Neural cell (in vitro differentiated cells): ENCODE measurements around the gene FSCN2. TPM values are rescaled to one million over a fixed set of nuclear protein-coding genes. Genes with fewer than 3 reads are reported as not detected.

Source experiments
- H2AFZ ChIP-seq: fragments of 200-600, 300-800 bp; sonication (generic), shearing (Covaris generic); 2 replicates; pipeline ENCODE4 v1.6.0; 2014; ENCODE audit warnings: low read depth, mild to moderate bottlenecking, antibody characterized with exemption, low read length, moderate library complexity
- H3F3A ChIP-seq: fragments of 200-600 bp; shearing (Covaris generic); 2 replicates; pipeline ENCODE4 v1.6.1; 2016; ENCODE audit warnings: mild to moderate bottlenecking, moderate library complexity, mixed read lengths, antibody characterized with exemption, low read length; ENCODE audit not compliant: insufficient read depth, poor library complexity, severe bottlenecking
- H3K27ac ChIP-seq: fragments of 200-600, 300-800 bp; sonication (generic), shearing (Covaris generic); 2 replicates; pipeline ENCODE4 v1.5.1; 2014; ENCODE audit warnings: mild to moderate bottlenecking, low read length, moderate library complexity
- H3K27me3 ChIP-seq: fragments of 300-800, 200-600 bp; sonication (generic), shearing (Covaris generic); 2 replicates; pipeline ENCODE4 v1.6.0; 2014; ENCODE audit warnings: mild to moderate bottlenecking, low read depth, low read length, moderate library complexity; ENCODE audit not compliant: insufficient read depth
- H3K36me3 ChIP-seq: fragments of 300-800, 200-600 bp; sonication (generic), shearing (Covaris generic); 2 replicates; pipeline ENCODE4 v1.5.1; 2014; ENCODE audit warnings: mild to moderate bottlenecking, antibody characterized with exemption, low read length, moderate library complexity; ENCODE audit not compliant: insufficient read depth
- H3K4me2 ChIP-seq: fragments of 300-800, 200-600 bp; sonication (generic), shearing (Covaris generic); 2 replicates; pipeline ENCODE4 v1.6.0; 2014; ENCODE audit warnings: mild to moderate bottlenecking, low read length
- H3K4me3 ChIP-seq: fragments of 300-800, 200-600 bp; sonication (generic), shearing (Covaris generic); 2 replicates; pipeline ENCODE4 v1.5.1; 2014; ENCODE audit warnings: mild to moderate bottlenecking, low read length, moderate library complexity
- H3K79me2 ChIP-seq: fragments of 200-600 bp; shearing (Covaris generic); replicated peaks from 2 replicates; pipeline ENCODE4 v1.6.0; 2014; ENCODE audit warnings: mild to moderate bottlenecking, low read length, moderate library complexity; ENCODE audit not compliant: insufficient read depth
- H3K9ac ChIP-seq: fragments of 300-800, 200-600 bp; sonication (generic), shearing (Covaris generic); 2 replicates; pipeline ENCODE4 v1.6.1; 2016; ENCODE audit warnings: mild to moderate bottlenecking, low read length, mixed read lengths
- H3K9me2 ChIP-seq: fragments of 200-600 bp; shearing (Covaris generic); 2 replicates; pipeline ENCODE4 v1.6.1; 2016; ENCODE audit warnings: mild to moderate bottlenecking, low read length, mixed read lengths; ENCODE audit not compliant: insufficient read depth
- H3K9me3 ChIP-seq: fragments of 200-600, 300-800 bp; sonication (generic), shearing (Covaris generic); 2 replicates; pipeline ENCODE4 v1.6.1; 2016; ENCODE audit warnings: mild to moderate bottlenecking, mixed run types, low read length, moderate library complexity, mixed read lengths
- H4K20me1 ChIP-seq: fragments of 200-600 bp; shearing (Covaris generic); 2 replicates; pipeline ENCODE4 v1.6.1; 2016; ENCODE audit warnings: mild to moderate bottlenecking, mixed run types; ENCODE audit not compliant: insufficient read depth
- EP300 ChIP-seq: fragments of 450-650 bp; conservative IDR thresholded peaks from 2 replicates; pipeline ENCODE4 v1.6.1; 2014; ENCODE audit warnings: antibody characterized with exemption, mild to moderate bottlenecking, moderate library complexity; ENCODE audit not compliant: poor library complexity, severe bottlenecking
- EZH2 ChIP-seq: fragments of 200-600, 300-800 bp; shearing (Covaris generic), sonication (generic); IDR thresholded peaks from 2 replicates; pipeline ENCODE4 v1.6.1; 2014; ENCODE audit warnings: antibody characterized with exemption, low read length, borderline replicate concordance, mild to moderate bottlenecking; ENCODE audit not compliant: insufficient read depth, poor library complexity, severe bottlenecking
- MXI1 ChIP-seq: fragments of 450-650 bp; conservative IDR thresholded peaks from 2 replicates; pipeline ENCODE4 v1.6.1; 2014; ENCODE audit warnings: antibody characterized with exemption, mild to moderate bottlenecking; ENCODE audit not compliant: poor library complexity, severe bottlenecking
- POLR2AphosphoS5 ChIP-seq: IDR thresholded peaks from 2 replicates; pipeline ENCODE4 v1.6.1; 2012
- RAD21 ChIP-seq: fragments of 450-650 bp; conservative IDR thresholded peaks from 2 replicates; pipeline ENCODE4 v1.6.1; 2014; ENCODE audit warnings: antibody characterized with exemption, mild to moderate bottlenecking, moderate library complexity
- SMC3 ChIP-seq: fragments of 450-650 bp; conservative IDR thresholded peaks from 2 replicates; pipeline ENCODE4 v1.6.1; 2014; ENCODE audit warnings: antibody characterized with exemption, mild to moderate bottlenecking, moderate library complexity; ENCODE audit not compliant: poor library complexity
- TAF1 ChIP-seq: IDR thresholded peaks from 2 replicates; pipeline ENCODE4 v1.6.1; 2012; ENCODE audit warnings: low read depth
- polyA plus RNA-seq: library from polyadenylated mRNA; depleted of rRNA; stranded (reverse); fragments of >200 nt; gene quantifications from 2 replicates; pipeline ENCODE4 v1.2.3, GENCODE V29; 2014
- TF ChIP-seq, protein P1 (sequence below): fragments of 450-650 bp; IDR thresholded peaks from 2 replicates; pipeline ENCODE4 v1.5.1; 2014; ENCODE audit warnings: antibody characterized with exemption, mild to moderate bottlenecking, moderate library complexity; ENCODE audit not compliant: poor library complexity, severe bottlenecking
- TF ChIP-seq, protein P2 (sequence below): IDR thresholded peaks from 2 replicates; pipeline ENCODE4 v1.6.1; 2012; ENCODE audit warnings: borderline replicate concordance

The FSCN2 gene
- polyA plus RNA-seq, 1 donor from 2014 or later: 4.8 TPM

DNA sequence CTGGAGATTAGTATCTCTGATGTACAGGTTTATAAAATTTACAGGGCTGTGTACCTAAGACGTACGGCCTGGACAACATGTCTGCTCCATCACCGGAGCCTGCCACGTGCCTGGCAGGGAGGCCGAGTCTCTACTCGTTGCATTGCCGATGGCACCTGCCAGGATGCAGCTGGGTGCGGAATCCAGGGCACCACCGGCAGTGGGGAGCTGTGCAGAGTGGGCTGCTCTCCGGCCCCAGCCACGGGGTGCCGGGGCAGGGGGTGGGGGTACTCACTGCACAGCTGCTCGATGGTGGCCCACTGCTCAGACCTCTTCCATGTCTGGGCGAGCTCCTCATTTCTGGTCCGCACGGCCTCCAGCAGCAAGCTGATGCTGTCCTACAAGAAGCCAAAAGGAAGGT, 37.1 kb downstream of the FSCN2 start:
- no peaks in the 10 kb centered on the region for H3K36me3 ChIP-seq
- no peak for TF ChIP-seq MXI1
- TF ChIP-seq, protein P1, sequence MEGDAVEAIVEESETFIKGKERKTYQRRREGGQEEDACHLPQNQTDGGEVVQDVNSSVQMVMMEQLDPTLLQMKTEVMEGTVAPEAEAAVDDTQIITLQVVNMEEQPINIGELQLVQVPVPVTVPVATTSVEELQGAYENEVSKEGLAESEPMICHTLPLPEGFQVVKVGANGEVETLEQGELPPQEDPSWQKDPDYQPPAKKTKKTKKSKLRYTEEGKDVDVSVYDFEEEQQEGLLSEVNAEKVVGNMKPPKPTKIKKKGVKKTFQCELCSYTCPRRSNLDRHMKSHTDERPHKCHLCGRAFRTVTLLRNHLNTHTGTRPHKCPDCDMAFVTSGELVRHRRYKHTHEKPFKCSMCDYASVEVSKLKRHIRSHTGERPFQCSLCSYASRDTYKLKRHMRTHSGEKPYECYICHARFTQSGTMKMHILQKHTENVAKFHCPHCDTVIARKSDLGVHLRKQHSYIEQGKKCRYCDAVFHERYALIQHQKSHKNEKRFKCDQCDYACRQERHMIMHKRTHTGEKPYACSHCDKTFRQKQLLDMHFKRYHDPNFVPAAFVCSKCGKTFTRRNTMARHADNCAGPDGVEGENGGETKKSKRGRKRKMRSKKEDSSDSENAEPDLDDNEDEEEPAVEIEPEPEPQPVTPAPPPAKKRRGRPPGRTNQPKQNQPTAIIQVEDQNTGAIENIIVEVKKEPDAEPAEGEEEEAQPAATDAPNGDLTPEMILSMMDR: no peak
- TF ChIP-seq RAD21: no peak
- TF ChIP-seq TAF1: no peak
- TF ChIP-seq, protein P2, sequence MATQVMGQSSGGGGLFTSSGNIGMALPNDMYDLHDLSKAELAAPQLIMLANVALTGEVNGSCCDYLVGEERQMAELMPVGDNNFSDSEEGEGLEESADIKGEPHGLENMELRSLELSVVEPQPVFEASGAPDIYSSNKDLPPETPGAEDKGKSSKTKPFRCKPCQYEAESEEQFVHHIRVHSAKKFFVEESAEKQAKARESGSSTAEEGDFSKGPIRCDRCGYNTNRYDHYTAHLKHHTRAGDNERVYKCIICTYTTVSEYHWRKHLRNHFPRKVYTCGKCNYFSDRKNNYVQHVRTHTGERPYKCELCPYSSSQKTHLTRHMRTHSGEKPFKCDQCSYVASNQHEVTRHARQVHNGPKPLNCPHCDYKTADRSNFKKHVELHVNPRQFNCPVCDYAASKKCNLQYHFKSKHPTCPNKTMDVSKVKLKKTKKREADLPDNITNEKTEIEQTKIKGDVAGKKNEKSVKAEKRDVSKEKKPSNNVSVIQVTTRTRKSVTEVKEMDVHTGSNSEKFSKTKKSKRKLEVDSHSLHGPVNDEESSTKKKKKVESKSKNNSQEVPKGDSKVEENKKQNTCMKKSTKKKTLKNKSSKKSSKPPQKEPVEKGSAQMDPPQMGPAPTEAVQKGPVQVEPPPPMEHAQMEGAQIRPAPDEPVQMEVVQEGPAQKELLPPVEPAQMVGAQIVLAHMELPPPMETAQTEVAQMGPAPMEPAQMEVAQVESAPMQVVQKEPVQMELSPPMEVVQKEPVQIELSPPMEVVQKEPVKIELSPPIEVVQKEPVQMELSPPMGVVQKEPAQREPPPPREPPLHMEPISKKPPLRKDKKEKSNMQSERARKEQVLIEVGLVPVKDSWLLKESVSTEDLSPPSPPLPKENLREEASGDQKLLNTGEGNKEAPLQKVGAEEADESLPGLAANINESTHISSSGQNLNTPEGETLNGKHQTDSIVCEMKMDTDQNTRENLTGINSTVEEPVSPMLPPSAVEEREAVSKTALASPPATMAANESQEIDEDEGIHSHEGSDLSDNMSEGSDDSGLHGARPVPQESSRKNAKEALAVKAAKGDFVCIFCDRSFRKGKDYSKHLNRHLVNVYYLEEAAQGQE: no peak
- no peak for TF ChIP-seq SMC3
- no peak for TF ChIP-seq EP300

DNA sequence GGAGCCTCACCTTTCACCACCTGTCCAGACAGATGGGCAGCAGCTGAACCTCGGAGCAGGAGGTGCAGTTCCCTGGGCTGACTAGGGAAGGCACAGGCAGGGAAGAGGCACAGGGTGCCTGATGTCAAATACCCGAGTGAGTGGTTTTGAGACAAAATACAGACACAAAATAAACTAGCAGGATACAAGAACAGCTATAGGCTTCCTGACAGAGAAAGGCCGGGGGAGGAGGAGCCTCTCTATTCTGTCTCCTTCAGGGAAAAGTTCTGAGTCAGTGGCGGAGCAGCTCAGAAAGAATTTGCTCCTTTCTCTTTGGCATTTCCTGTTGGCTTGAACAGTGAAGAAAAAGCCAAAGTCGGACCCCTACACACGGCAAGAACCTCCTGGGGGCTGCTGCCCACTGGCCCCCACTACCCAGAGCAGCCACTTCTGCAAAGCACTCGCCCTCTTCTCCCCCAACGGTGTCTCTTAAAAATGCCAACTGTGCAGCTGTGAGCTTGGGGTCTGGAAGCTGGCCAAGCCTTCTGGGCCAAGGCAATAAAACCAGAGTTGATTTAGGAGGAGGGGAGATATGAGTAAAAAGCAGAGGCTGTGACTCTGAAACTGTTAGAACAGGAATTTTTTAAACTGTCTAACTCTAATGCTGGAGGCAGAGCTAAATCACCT, 38.4 kb downstream of the FSCN2 start:
- no peak overlapping the region for H2AFZ ChIP-seq
- no peaks in the 10 kb centered on the region for H3K9me3 ChIP-seq
- no peak overlapping the region for H3K4me2 ChIP-seq
- no peaks in the 10 kb centered on the region for H3K9me2 ChIP-seq
- H3K79me2 ChIP-seq: no peaks in the 10 kb centered on the region
- no peaks in the 10 kb centered on the region for H4K20me1 ChIP-seq
- H3F3A ChIP-seq: no peaks in the 10 kb centered on the region
- peaks cover 3% of the 10 kb centered on the region for H3K36me3 ChIP-seq
- H3K4me3 ChIP-seq: no peak overlapping the region
- H3K27ac ChIP-seq: no peak overlapping the region
- TF ChIP-seq RAD21 (no peak), MXI1 (no peak)
- H3K27me3 ChIP-seq: no peaks in the 10 kb centered on the region
- no peak overlapping the region for H3K9ac ChIP-seq

More for the DNA sequence above, 37.1 kb downstream of the FSCN2 start:
- Histone ChIP-seq H3K4me3 (no peak overlapping the region), H3K27ac (no peak overlapping the region), H3K9ac (no peak overlapping the region), H2AFZ (no peak overlapping the region), H3K27me3 (no peaks in the 10 kb centered on the region), H3F3A (no peaks in the 10 kb centered on the region), H3K9me3 (no peaks in the 10 kb centered on the region), H3K79me2 (no peaks in the 10 kb centered on the region), H3K4me2 (no peak overlapping the region), H3K9me2 (no peaks in the 10 kb centered on the region), H4K20me1 (no peaks in the 10 kb centered on the region)

DNA sequence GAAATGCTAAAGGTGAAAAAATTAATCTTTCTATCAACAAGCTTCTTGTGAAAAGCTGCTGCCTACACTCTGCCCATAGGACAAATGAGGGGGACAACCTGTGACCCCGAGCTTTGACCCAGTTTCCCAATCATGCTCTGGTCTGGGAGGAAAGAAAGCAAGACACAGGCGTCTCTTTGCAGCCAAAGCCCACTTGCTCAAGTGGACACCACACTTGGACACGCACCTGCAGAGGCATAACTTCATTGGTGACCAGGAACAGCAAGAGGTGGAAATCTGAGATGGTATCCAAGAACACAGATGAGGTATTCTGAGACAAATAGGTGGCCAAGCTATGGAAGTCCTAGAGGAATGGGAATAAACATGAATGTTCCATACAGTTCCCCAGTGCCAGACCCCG, 39.0 kb downstream of the FSCN2 start:
- no peak for TF ChIP-seq POLR2AphosphoS5
- TF ChIP-seq EP300: no peak
- TF ChIP-seq MXI1: no peak
- no peak for TF ChIP-seq RAD21
- TF ChIP-seq, protein P1: no peak
- TF ChIP-seq EZH2: no peak
- no peak for TF ChIP-seq SMC3
- no peak for TF ChIP-seq TAF1
- TF ChIP-seq, protein P2: no peak
- Histone ChIP-seq H3F3A (no peaks in the 10 kb centered on the region), H3K4me2 (no peak overlapping the region), H3K79me2 (no peaks in the 10 kb centered on the region), H2AFZ (no peak overlapping the region), H3K4me3 (no peak overlapping the region), H3K27ac (no peak overlapping the region), H3K9me2 (no peaks in the 10 kb centered on the region), H3K27me3 (no peaks in the 10 kb centered on the region), H3K9ac (no peak overlapping the region), H3K9me3 (no peaks in the 10 kb centered on the region), H4K20me1 (no peaks in the 10 kb centered on the region), H3K36me3 (peaks cover 6% of the 10 kb centered on the region)
